Activated CD8-positive, alpha-beta memory T cell treated with anti-CD3 and anti-CD28 coated beads, Interleukin-2, amount 50 U/mL, for 24 hours (primary cell): ENCODE measurements around the gene RNFT1.
"Not testable (repeated sequence)": the region's sequence is repeated elsewhere in the genome, so short reads cannot be mapped to it uniquely, and the experiment has no call there.

Experiments used
- DNase-seq: peaks from one replicate; pipeline ENCODE4 v3.0.0-alpha.2; 2020; ENCODE audit errors: extremely low read depth

Gene RNFT1

GRCh38 chr17:59930121-59930520, 34.4 kb downstream of the RNFT1 start:
- not testable (repeated sequence) for DNase-seq

- DNase-seq, result not testable (repeated sequence)
Observed at GRCh38 chr17:59920637-59921036, 43.9 kb downstream of the RNFT1 start.

GRCh38 chr17:59916446-59916845, 48.1 kb downstream of the RNFT1 start:
- DNase-seq, result no peak

GRCh38 chr17:59914274-59914854, 50.2 kb downstream of the RNFT1 start:
- no peak for DNase-seq

- DNase-seq, result no peak
Observed at GRCh38 chr17:59907467-59907866, 57.1 kb downstream of the RNFT1 start.

GRCh38 chr17:59903455-59903854, 61.1 kb downstream of the RNFT1 start:
- no peak for DNase-seq
